Measurements from ENCODE around the gene FGR.

FGR gene

GRCh38 chr1:27564710-27565649 is 70.0 kb downstream of the FGR start:
- Histone ChIP-seq H3K4me1 (ENCODE audit: insufficient read depth, poor library complexity, severe bottlenecking) (peaks cover 12% of the 10 kb centered on the region), H3K9me3 (ENCODE audit: severe bottlenecking) (no peaks in the 10 kb centered on the region), H3K36me3 (ENCODE audit: low read depth) (peaks cover 10% of the 10 kb centered on the region), H3K4me3 (ENCODE audit: severe bottlenecking) (no peak overlapping the region), H3K27ac (ENCODE audit: poor library complexity, severe bottlenecking) (peak overlapping the region; percentile 4), H3K27me3 (ENCODE audit: insufficient read depth, poor library complexity, severe bottlenecking) (no peaks in the 10 kb centered on the region)
- ATAC-seq (ENCODE audit: low read depth): no peak
- DNase-seq (ENCODE audit: low spot score): no peak
- no peak for TF ChIP-seq CTCF (IDR thresholded peaks at IDR 0.05; ENCODE audit: poor library complexity, severe bottlenecking)

GRCh38 chr1:27563591-27564471 is 71.2 kb downstream of the FGR start:
- Histone ChIP-seq H3K4me3 (ENCODE audit: severe bottlenecking) (no peak overlapping the region), H3K27ac (ENCODE audit: poor library complexity, severe bottlenecking) (peak overlapping the region; percentile 4), H3K36me3 (ENCODE audit: low read depth) (peaks cover 10% of the 10 kb centered on the region), H3K27me3 (ENCODE audit: insufficient read depth, poor library complexity, severe bottlenecking) (no peaks in the 10 kb centered on the region), H3K4me1 (ENCODE audit: insufficient read depth, poor library complexity, severe bottlenecking) (peaks cover 11% of the 10 kb centered on the region), H3K9me3 (ENCODE audit: severe bottlenecking) (no peaks in the 10 kb centered on the region)
- ATAC-seq (ENCODE audit: low read depth) (no peak), DNase-seq (ENCODE audit: low spot score) (no peak)
- no peak for TF ChIP-seq CTCF (IDR thresholded peaks at IDR 0.05; ENCODE audit: poor library complexity, severe bottlenecking)

- ATAC-seq (ENCODE audit: low read depth): no peak
- H3K27me3 ChIP-seq (ENCODE audit: insufficient read depth, poor library complexity, severe bottlenecking): no peaks in the 10 kb centered on the region
- H3K27ac ChIP-seq (ENCODE audit: poor library complexity, severe bottlenecking): peak overlapping the region; percentile 4
- no peak for TF ChIP-seq CTCF (IDR thresholded peaks at IDR 0.05; ENCODE audit: poor library complexity, severe bottlenecking)
- peaks cover 11% of the 10 kb centered on the region for H3K36me3 ChIP-seq (ENCODE audit: low read depth)
- no peaks in the 10 kb centered on the region for H3K9me3 ChIP-seq (ENCODE audit: severe bottlenecking)
- no peak for DNase-seq (ENCODE audit: low spot score)
- H3K4me3 ChIP-seq (ENCODE audit: severe bottlenecking): no peak overlapping the region
- peaks cover 15% of the 10 kb centered on the region for H3K4me1 ChIP-seq (ENCODE audit: insufficient read depth, poor library complexity, severe bottlenecking)
Measured at GRCh38 chr1:27563341-27563590, 71.7 kb downstream of the FGR start.

- H3K9me3 ChIP-seq (ENCODE audit: severe bottlenecking): no peaks in the 10 kb centered on the region
- H3K27me3 ChIP-seq (ENCODE audit: insufficient read depth, poor library complexity, severe bottlenecking): no peaks in the 10 kb centered on the region
- H3K4me1 ChIP-seq (ENCODE audit: insufficient read depth, poor library complexity, severe bottlenecking): peaks cover 15% of the 10 kb centered on the region
- no peak for TF ChIP-seq CTCF (IDR thresholded peaks at IDR 0.05; ENCODE audit: poor library complexity, severe bottlenecking)
- peak overlapping the region; percentile 93 for H3K27ac ChIP-seq (ENCODE audit: poor library complexity, severe bottlenecking)
- no peak overlapping the region for H3K4me3 ChIP-seq (ENCODE audit: severe bottlenecking)
- H3K36me3 ChIP-seq (ENCODE audit: low read depth): peaks cover 9% of the 10 kb centered on the region
- DNase-seq (ENCODE audit: low spot score) (no peak), ATAC-seq (ENCODE audit: low read depth) (no peak)
Measured at GRCh38 chr1:27562534-27563340, 72.2 kb downstream of the FGR start.

Data from RWPE2 (cell line).